Activated CD8-positive, alpha-beta T cell treated with anti-CD3 and anti-CD28 coated beads for 36 hours (primary cell): ENCODE results near the gene CLCA2. TPM values are rescaled to one million over a fixed set of nuclear protein-coding genes. Genes with fewer than 3 reads are reported as not detected.

Experiments used
- ATAC-seq: fragments of 200-7000 bp; cut with Tn5 transposase; one replicate; pipeline ENCODE4 v1.10.0; 2021; ENCODE audit warnings: mild to moderate bottlenecking, moderate library complexity
- CTCF ChIA-PET: fragments of 350-600 bp; sonication (Branson Sonifier 250); formaldehyde crosslinking; loops from one replicate; lab custom pipeline; 2021; ENCODE audit warnings: antibody characterized with exemption; lab: Charles Lee
- POLR2A ChIA-PET: fragments of 350-600 bp; sonication (Branson Sonifier 250); formaldehyde crosslinking; loops from one replicate; lab custom pipeline; 2021; ENCODE audit warnings: antibody characterized with exemption; lab: Charles Lee
- DNase-seq: peaks from one replicate; pipeline ENCODE4 v3.0.0-alpha.2; 2020
- H3K27ac Mint-ChIP-seq: one replicate; pipeline ENCODE4 v1.8.0; 2021; ENCODE audit warnings: mild to moderate bottlenecking, mixed read lengths
- H3K27me3 Mint-ChIP-seq: one replicate; pipeline ENCODE4 v1.8.0; 2021; ENCODE audit warnings: mixed read lengths
- H3K36me3 Mint-ChIP-seq: one replicate; pipeline ENCODE4 v1.8.0; 2021; ENCODE audit warnings: low read depth, mixed read lengths
- H3K4me1 Mint-ChIP-seq: one replicate; pipeline ENCODE4 v1.8.0; 2021; ENCODE audit warnings: low read depth, mixed read lengths
- H3K4me3 Mint-ChIP-seq: one replicate; pipeline ENCODE4 v1.8.0; 2021; ENCODE audit warnings: mild to moderate bottlenecking, moderate library complexity, mixed read lengths
- H3K9me3 Mint-ChIP-seq: one replicate; pipeline ENCODE4 v1.8.0; 2021; ENCODE audit warnings: mixed read lengths
- CTCF ChIP-seq: fragments of 200-600 bp; IDR thresholded peaks from one replicate; pipeline ENCODE4 v1.8.0; 2022; ENCODE audit warnings: antibody characterized with exemption, mild to moderate bottlenecking
- intact Hi-C: fragments of 100-400 bp; cut with micrococcal nuclease; formaldehyde crosslinking; loops from one replicate; pipeline ENCODE4 v1.10.0; 2022
- total RNA-seq, 2 experiments: library from RNA; stranded (reverse); gene quantifications; one replicate each; pipeline ENCODE4 v1.2.3, GENCODE V29; 2021

CLCA2 gene
- total RNA-seq, 2 experiments from 2014 or later = not detected

- Mint-ChIP-seq H3K9me3 (no peaks in the 10 kb centered on the region), H3K4me1 (peaks cover 8% of the 10 kb centered on the region), H3K27me3 (peaks cover 1% of the 10 kb centered on the region), H3K4me3 (no peak overlapping the region), H3K36me3 (no peaks in the 10 kb centered on the region), H3K27ac (no peak overlapping the region)
- DNase-seq = no peak
- ATAC-seq = no peak
- TF ChIP-seq CTCF = no peak
- CTCF ChIA-PET = interaction anchor here (0.8 to 7.8 kb wide), 7 partner anchors 14 to 236 kb away, joined by 3 to 67 read pairs (median 5); partner anchors contain the start of gene SH3GLB1
- POLR2A ChIA-PET = no interaction called here
- intact Hi-C loops = loop anchor here (10.0 kb wide), 1 partner anchor 199 kb away; the partner anchor contains the start of gene SH3GLB1
Observed at GRCh38 chr1:86505564-86505902, 81.6 kb downstream of the CLCA2 start.

Other genes with a start within 250 kb of the CLCA2 start
- 10 to 100 TPM; 21.7 to 23.8 TPM for gene ODF2L, start 27.8 kb upstream of the CLCA2 start, total RNA-seq
- gene CLCA1, start 44.8 kb downstream of the CLCA2 start, total RNA-seq = not detected
- gene CLCA4, start 122.9 kb downstream of the CLCA2 start, total RNA-seq = not detected